Measurements from ENCODE around the gene ARHGAP6. TPM values are rescaled to one million over a fixed set of nuclear protein-coding genes. Genes with fewer than 3 reads are reported as not detected.
A peak's percentile ranks its signal among the peaks of the same experiment; 100 is the strongest.

ARHGAP6 gene
- total and polyA plus RNA-seq, 2 of the 4 experiments (the other 2 are of a cell fraction), result 1.4 to 1.8 TPM

DNA sequence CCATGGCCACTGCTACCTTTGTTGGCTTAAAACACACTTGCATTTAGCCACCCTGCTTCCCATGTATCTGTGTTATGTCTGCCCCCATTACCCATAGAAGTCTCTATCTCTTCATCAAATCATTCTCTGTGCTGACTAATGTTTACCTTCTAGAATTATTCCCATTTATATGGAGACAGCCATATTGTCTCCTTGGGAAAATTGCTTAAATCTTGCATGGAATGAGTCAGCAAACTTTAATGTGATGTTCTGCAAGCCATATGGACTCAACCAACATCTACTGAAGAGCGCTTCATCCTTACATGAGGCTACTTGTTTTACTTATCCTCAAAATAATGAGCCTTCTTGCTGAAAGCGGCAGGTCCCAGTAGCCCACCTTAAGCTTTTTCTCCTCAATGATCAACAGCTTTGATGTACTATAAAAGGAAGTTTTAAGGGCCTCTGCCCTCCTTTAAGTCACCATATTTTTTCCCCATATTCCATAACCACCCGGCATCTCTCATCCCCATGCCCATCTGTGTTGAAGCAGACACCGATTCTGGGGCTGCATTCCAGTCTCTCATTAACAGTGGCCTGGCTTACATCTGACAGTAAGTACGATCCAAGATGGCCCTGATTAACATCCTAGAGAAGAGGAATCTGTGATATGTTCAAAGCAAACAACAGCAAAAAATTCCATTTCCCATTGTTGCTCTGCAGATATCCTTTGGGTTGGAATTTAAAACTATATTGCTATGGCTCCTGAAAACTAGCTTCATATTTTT is 130.4 kb downstream of the ARHGAP6 start:
- no peak for TF ChIP-seq RAD21 (IDR thresholded peaks at IDR 0.05; ENCODE audit: low read length)
- TF ChIP-seq MAFK (IDR thresholded peaks at IDR 0.05; ENCODE audit: low read depth, low read length), result no peak
- TF ChIP-seq RFX5 (IDR thresholded peaks at IDR 0.05; ENCODE audit: low read depth, low read length), result no peak
- TF ChIP-seq CEBPB (IDR thresholded peaks at IDR 0.05; ENCODE audit: low read depth, low read length), result no peak
- no peak for TF ChIP-seq BHLHE40 (IDR thresholded peaks at IDR 0.05; ENCODE audit: low read depth, low read length)
- no peak for TF ChIP-seq CHD1 (IDR thresholded peaks at IDR 0.05; ENCODE audit: low read depth, low read length)
- TF ChIP-seq POLR2A (IDR thresholded peaks at IDR 0.05; ENCODE audit: low read depth, low read length), result no peak
- TF ChIP-seq, protein P1, sequence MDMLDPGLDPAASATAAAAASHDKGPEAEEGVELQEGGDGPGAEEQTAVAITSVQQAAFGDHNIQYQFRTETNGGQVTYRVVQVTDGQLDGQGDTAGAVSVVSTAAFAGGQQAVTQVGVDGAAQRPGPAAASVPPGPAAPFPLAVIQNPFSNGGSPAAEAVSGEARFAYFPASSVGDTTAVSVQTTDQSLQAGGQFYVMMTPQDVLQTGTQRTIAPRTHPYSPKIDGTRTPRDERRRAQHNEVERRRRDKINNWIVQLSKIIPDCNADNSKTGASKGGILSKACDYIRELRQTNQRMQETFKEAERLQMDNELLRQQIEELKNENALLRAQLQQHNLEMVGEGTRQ (IDR thresholded peaks at IDR 0.05; ENCODE audit: low read depth, low read length), result no peak
- peak; percentile 33; the same call in 1 of the 2 replicates for TF ChIP-seq NFE2L2 (IDR thresholded peaks at IDR 0.05; ENCODE audit: low read depth, low read length)
- CTCF ChIA-PET, result no interaction called here

More for the DNA sequence above, 130.4 kb downstream of the ARHGAP6 start:
- Histone ChIP-seq H3K79me1 (ENCODE audit: low read depth in 1 of 2, low read length in 2 of 2) (no peaks in the 10 kb centered on the region), H4K5ac (ENCODE audit: low read depth, low read length) (no peak overlapping the region), H2BK15ac (ENCODE audit: low read depth, low read length) (no peak overlapping the region), H3K23ac (ENCODE audit: low read depth, low read length) (no peak overlapping the region), H3K14ac (replicated peaks; ENCODE audit: low read depth, low read length) (no peak overlapping the region), H4K8ac (ENCODE audit: low read depth in 2 of 2, low read length in 2 of 2) (no peak overlapping the region), H3K27me3 (ENCODE audit: control insufficient read depth, insufficient read depth, low read length) (no peaks in the 10 kb centered on the region), H3K9ac (ENCODE audit: low read depth, low read length) (no peak overlapping the region), H2AFZ (replicated peaks; ENCODE audit: low read length, poor library complexity) (no peak overlapping the region), H3K9me1 (ENCODE audit: insufficient read depth, low read length) (no peaks in the 10 kb centered on the region), H3K9me3 (ENCODE audit: control insufficient read depth, insufficient read depth, low read length) (no peaks in the 10 kb centered on the region; the same call in 1 of the 2 replicates), H3K4me1 (ENCODE audit: control insufficient read depth, insufficient read depth, low read length) (no peaks in the 10 kb centered on the region), H4K91ac (ENCODE audit: insufficient read depth, low read depth, low read length) (no peak overlapping the region), H3K4me3 (ENCODE audit: insufficient read depth, low read depth, low read length) (no peak overlapping the region), H3K4me2 (ENCODE audit: low read depth, low read length) (no peak overlapping the region), H2BK5ac (ENCODE audit: low read depth, low read length, poor library complexity, severe bottlenecking) (no peak overlapping the region), H2AK5ac (ENCODE audit: low read depth, low read length) (no peak overlapping the region), H2BK120ac (ENCODE audit: low read depth, low read length) (no peak overlapping the region), H2BK20ac (ENCODE audit: low read depth, low read length) (no peak overlapping the region), H4K20me1 (ENCODE audit: insufficient read depth, low read length) (no peaks in the 10 kb centered on the region), H3K18ac (ENCODE audit: low read depth, low read length) (no peak overlapping the region), H3K36me3 (ENCODE audit: control insufficient read depth, insufficient read depth, low read length) (no peaks in the 10 kb centered on the region), H2AK9ac (replicated peaks; ENCODE audit: low read depth, low read length, poor library complexity) (no peak overlapping the region), H3K56ac (ENCODE audit: extremely low read depth, insufficient read depth, low read length) (no peak overlapping the region), H3K27ac (ENCODE audit: insufficient read depth, low read length) (no peak overlapping the region), H3K4ac (ENCODE audit: low read depth, low read length) (no peak overlapping the region)
- BruUV-seq (replicated peaks), result no TSS peak
- WGBS, 2 experiments (ENCODE audit: extremely low coverage in 2 of 2, insufficient read length in 1 of 2), result 100% methylated on average over 1 of the region's 5 CpGs; no CpG with 5 or more reads in 1 of the 2 experiments
- dilution Hi-C loops (cut with HindIII; ENCODE audit: low sequenced_read_pairs, unreplicated experiment), result no loop called here
- no peak for ATAC-seq (ENCODE audit: low read depth)
- intact Hi-C loops (cut with micrococcal nuclease), result loop anchor here (10.0 kb wide), 2 partner anchors 129 to 1949 kb away; partner anchors contain the start of gene ARHGAP6
- in situ Hi-C loops (cut with MboI; ENCODE audit: low sequenced_read_pairs), result no loop called here
- DNase-seq, result peak; percentile 8
- POLR2A ChIA-PET (ENCODE audit: unreplicated experiment), result no interaction called here
